HEK293 (cell line): Measurements from ENCODE around the gene SPDYE3.

ENCODE experiments used
- BCL11A ChIP-seq: fragments of 450-650 bp; formaldehyde crosslinking; IDR thresholded peaks from 2 replicates; pipeline ENCODE4 v1.5.1; 2016; ENCODE audit warnings: low read depth, missing biosample characterization, missing genetic modification characterization
- BCL11B ChIP-seq: fragments of 450-650 bp; formaldehyde crosslinking; IDR thresholded peaks from 2 replicates; pipeline ENCODE4 v1.5.1; 2016; ENCODE audit warnings: low read depth, missing biosample characterization, missing genetic modification characterization
- KLF16 ChIP-seq: fragments of 450-650 bp; formaldehyde crosslinking; IDR thresholded peaks from 2 replicates; pipeline ENCODE4 v1.5.1; 2017; ENCODE audit warnings: missing biosample characterization, missing genetic modification characterization
- SCRT2 ChIP-seq: fragments of 450-650 bp; formaldehyde crosslinking; IDR thresholded peaks from 2 replicates; pipeline ENCODE4 v1.5.1; 2016; ENCODE audit warnings: missing biosample characterization, missing genetic modification characterization
- SP2 ChIP-seq: fragments of 450-650 bp; formaldehyde crosslinking; IDR thresholded peaks from 2 replicates; pipeline ENCODE4 v1.5.1; 2016; ENCODE audit warnings: missing biosample characterization, missing genetic modification characterization
- SP7 ChIP-seq: fragments of 450-650 bp; formaldehyde crosslinking; IDR thresholded peaks from 2 replicates; pipeline ENCODE4 v1.5.1; 2016; ENCODE audit warnings: missing biosample characterization, missing genetic modification characterization
- ZBTB17 ChIP-seq: fragments of 450-650 bp; formaldehyde crosslinking; IDR thresholded peaks from 2 replicates; pipeline ENCODE4 v1.5.1; 2016; ENCODE audit warnings: missing biosample characterization, missing genetic modification characterization
- ZBTB8A ChIP-seq: fragments of 450-650 bp; formaldehyde crosslinking; IDR thresholded peaks from 2 replicates; pipeline ENCODE4 v1.5.1; 2016; ENCODE audit warnings: missing biosample characterization, missing genetic modification characterization
- ZNF324 ChIP-seq: fragments of 450-650 bp; formaldehyde crosslinking; IDR thresholded peaks from 2 replicates; pipeline ENCODE4 v1.5.1; 2016; ENCODE audit warnings: missing biosample characterization, missing genetic modification characterization
- ZNF335 ChIP-seq: fragments of 450-650 bp; formaldehyde crosslinking; conservative IDR thresholded peaks from 2 replicates; pipeline ENCODE4 v1.5.1; 2016; ENCODE audit warnings: missing biosample characterization, missing genetic modification characterization
- ZNF366 ChIP-seq: fragments of 450-650 bp; formaldehyde crosslinking; conservative IDR thresholded peaks from 2 replicates; pipeline ENCODE4 v1.5.1; 2016; ENCODE audit warnings: missing biosample characterization, missing genetic modification characterization
- ZNF548 ChIP-seq: fragments of 450-650 bp; formaldehyde crosslinking; IDR thresholded peaks from 2 replicates; pipeline ENCODE4 v1.5.1; 2016; ENCODE audit warnings: missing biosample characterization, missing genetic modification characterization
- ZNF600 ChIP-seq: fragments of 450-650 bp; formaldehyde crosslinking; IDR thresholded peaks from 2 replicates; pipeline ENCODE4 v1.5.1; 2016; ENCODE audit warnings: missing biosample characterization, missing genetic modification characterization
- ZNF76 ChIP-seq: fragments of 450-650 bp; formaldehyde crosslinking; IDR thresholded peaks from 2 replicates; pipeline ENCODE4; 2016; ENCODE audit warnings: low read depth, missing biosample characterization, missing genetic modification characterization, borderline replicate concordance
- ZSCAN23 ChIP-seq: fragments of 450-650 bp; formaldehyde crosslinking; IDR thresholded peaks from 2 replicates; pipeline ENCODE4 v1.5.1; 2016; ENCODE audit warnings: missing biosample characterization, missing genetic modification characterization
- TF ChIP-seq, protein P1 (sequence below): fragments of 450-650 bp; formaldehyde crosslinking; IDR thresholded peaks from 2 replicates; pipeline ENCODE4 v1.5.1; 2016; ENCODE audit warnings: missing biosample characterization, missing genetic modification characterization
- TF ChIP-seq, protein P2 (sequence below): fragments of 450-650 bp; formaldehyde crosslinking; IDR thresholded peaks from 2 replicates; pipeline ENCODE4 v1.5.1; 2016; ENCODE audit warnings: missing biosample characterization, missing genetic modification characterization
- TF ChIP-seq, protein P3 (sequence below): fragments of 450-650 bp; formaldehyde crosslinking; IDR thresholded peaks from 2 replicates; pipeline ENCODE4 v1.5.1; 2017; ENCODE audit warnings: missing biosample characterization, missing genetic modification characterization
- TF ChIP-seq, protein P4 (sequence below): fragments of 450-650 bp; formaldehyde crosslinking; IDR thresholded peaks from 2 replicates; pipeline ENCODE4 v1.5.1; 2016; ENCODE audit warnings: missing biosample characterization, missing genetic modification characterization, borderline replicate concordance
- TF ChIP-seq, protein P5 (sequence below): fragments of 450-650 bp; formaldehyde crosslinking; conservative IDR thresholded peaks from 2 replicates; pipeline ENCODE4 v1.5.1; 2016; ENCODE audit warnings: low read depth, missing biosample characterization, missing genetic modification characterization
- TF ChIP-seq, protein P6 (sequence below): fragments of 450-650 bp; formaldehyde crosslinking; IDR thresholded peaks from 2 replicates; pipeline ENCODE4 v1.5.1; 2016; ENCODE audit warnings: missing biosample characterization, missing genetic modification characterization

The SPDYE3 gene

DNA sequence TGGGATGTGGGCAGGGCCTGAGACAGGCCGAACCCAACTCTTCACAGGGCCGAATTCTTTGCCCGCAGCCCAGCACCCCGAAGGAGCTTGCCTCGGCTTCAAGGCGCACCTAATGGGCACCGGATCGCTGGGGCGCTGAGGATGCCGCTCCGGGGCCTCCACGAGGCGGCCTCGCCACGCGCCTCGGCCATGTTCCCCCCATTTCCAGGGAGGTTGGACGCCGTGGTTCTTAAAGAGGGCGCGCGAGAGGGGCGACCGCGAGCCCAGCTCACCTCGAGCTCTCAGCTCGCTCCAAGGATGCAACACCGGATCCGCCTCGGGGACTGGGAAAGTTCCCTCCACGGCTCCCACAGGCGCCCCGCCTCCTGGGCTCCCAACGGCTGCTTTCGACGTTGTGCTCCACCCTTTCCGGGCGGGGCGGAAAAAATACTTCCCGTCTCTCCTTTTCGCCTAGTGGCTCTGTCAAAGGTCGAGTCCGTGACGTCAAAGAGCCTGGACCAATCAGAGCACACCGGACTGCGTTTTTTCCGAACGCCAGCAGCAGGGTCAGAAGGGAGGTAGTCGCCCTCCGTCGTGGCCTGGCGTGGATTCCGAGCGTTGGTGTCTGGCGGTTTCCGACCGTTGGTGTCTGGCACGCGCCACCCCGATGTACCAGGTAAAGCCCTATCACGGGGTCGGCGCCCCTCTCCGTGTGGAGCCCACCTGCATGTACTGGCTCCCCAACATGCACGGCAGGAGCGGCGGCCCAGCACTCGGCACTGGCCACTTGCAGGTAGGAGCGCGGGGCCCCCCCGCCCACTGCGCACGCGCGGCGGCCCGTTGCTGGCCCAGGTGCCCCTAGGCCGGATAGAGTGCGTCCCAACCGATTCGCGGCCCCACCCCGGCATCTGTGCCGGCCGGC is 28.3 kb downstream of the SPDYE3 start (continued):
- TF ChIP-seq, protein P1, sequence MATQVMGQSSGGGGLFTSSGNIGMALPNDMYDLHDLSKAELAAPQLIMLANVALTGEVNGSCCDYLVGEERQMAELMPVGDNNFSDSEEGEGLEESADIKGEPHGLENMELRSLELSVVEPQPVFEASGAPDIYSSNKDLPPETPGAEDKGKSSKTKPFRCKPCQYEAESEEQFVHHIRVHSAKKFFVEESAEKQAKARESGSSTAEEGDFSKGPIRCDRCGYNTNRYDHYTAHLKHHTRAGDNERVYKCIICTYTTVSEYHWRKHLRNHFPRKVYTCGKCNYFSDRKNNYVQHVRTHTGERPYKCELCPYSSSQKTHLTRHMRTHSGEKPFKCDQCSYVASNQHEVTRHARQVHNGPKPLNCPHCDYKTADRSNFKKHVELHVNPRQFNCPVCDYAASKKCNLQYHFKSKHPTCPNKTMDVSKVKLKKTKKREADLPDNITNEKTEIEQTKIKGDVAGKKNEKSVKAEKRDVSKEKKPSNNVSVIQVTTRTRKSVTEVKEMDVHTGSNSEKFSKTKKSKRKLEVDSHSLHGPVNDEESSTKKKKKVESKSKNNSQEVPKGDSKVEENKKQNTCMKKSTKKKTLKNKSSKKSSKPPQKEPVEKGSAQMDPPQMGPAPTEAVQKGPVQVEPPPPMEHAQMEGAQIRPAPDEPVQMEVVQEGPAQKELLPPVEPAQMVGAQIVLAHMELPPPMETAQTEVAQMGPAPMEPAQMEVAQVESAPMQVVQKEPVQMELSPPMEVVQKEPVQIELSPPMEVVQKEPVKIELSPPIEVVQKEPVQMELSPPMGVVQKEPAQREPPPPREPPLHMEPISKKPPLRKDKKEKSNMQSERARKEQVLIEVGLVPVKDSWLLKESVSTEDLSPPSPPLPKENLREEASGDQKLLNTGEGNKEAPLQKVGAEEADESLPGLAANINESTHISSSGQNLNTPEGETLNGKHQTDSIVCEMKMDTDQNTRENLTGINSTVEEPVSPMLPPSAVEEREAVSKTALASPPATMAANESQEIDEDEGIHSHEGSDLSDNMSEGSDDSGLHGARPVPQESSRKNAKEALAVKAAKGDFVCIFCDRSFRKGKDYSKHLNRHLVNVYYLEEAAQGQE (tag by site-specific recombination) = peak; percentile 54
- TF ChIP-seq, protein P2, sequence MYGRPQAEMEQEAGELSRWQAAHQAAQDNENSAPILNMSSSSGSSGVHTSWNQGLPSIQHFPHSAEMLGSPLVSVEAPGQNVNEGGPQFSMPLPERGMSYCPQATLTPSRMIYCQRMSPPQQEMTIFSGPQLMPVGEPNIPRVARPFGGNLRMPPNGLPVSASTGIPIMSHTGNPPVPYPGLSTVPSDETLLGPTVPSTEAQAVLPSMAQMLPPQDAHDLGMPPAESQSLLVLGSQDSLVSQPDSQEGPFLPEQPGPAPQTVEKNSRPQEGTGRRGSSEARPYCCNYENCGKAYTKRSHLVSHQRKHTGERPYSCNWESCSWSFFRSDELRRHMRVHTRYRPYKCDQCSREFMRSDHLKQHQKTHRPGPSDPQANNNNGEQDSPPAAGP (tag by site-specific recombination) = peak; percentile 91
- TF ChIP-seq BCL11A (tag by site-specific recombination) (peak; percentile 96), ZBTB8A (tag by site-specific recombination) (peak; percentile 90), SCRT2 (tag by site-specific recombination) (peak; percentile 48), ZNF548 (tag by site-specific recombination) (peak; percentile 95), ZNF366 (tag by site-specific recombination) (0 out of 2 replicates have a peak, but pooled peaks have one; percentile 32), ZNF324 (tag by site-specific recombination) (peak; percentile 31), ZNF76 (tag by site-specific recombination) (peak; percentile 68; the same call in 1 of the 2 replicates), ZBTB17 (tag by site-specific recombination) (peak; percentile 88), BCL11B (peak; percentile 97), ZSCAN23 (tag by site-specific recombination) (0 out of 2 replicates have a peak, but pooled peaks have one; percentile 20), ZNF600 (tag by site-specific recombination) (peak; percentile 95), ZNF335 (tag by site-specific recombination) (peak; percentile 97), SP7 (tag by site-specific recombination) (peak; percentile 92), KLF16 (tag by site-specific recombination) (peak; percentile 69; the same call in 1 of the 2 replicates), SP2 (tag by site-specific recombination) (peak; percentile 95)
- TF ChIP-seq, protein P3, sequence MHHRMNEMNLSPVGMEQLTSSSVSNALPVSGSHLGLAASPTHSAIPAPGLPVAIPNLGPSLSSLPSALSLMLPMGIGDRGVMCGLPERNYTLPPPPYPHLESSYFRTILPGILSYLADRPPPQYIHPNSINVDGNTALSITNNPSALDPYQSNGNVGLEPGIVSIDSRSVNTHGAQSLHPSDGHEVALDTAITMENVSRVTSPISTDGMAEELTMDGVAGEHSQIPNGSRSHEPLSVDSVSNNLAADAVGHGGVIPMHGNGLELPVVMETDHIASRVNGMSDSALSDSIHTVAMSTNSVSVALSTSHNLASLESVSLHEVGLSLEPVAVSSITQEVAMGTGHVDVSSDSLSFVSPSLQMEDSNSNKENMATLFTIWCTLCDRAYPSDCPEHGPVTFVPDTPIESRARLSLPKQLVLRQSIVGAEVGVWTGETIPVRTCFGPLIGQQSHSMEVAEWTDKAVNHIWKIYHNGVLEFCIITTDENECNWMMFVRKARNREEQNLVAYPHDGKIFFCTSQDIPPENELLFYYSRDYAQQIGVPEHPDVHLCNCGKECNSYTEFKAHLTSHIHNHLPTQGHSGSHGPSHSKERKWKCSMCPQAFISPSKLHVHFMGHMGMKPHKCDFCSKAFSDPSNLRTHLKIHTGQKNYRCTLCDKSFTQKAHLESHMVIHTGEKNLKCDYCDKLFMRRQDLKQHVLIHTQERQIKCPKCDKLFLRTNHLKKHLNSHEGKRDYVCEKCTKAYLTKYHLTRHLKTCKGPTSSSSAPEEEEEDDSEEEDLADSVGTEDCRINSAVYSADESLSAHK (tag by site-specific recombination) = 0 out of 2 replicates have a peak, but pooled peaks have one; percentile 26
- TF ChIP-seq, protein P4, sequence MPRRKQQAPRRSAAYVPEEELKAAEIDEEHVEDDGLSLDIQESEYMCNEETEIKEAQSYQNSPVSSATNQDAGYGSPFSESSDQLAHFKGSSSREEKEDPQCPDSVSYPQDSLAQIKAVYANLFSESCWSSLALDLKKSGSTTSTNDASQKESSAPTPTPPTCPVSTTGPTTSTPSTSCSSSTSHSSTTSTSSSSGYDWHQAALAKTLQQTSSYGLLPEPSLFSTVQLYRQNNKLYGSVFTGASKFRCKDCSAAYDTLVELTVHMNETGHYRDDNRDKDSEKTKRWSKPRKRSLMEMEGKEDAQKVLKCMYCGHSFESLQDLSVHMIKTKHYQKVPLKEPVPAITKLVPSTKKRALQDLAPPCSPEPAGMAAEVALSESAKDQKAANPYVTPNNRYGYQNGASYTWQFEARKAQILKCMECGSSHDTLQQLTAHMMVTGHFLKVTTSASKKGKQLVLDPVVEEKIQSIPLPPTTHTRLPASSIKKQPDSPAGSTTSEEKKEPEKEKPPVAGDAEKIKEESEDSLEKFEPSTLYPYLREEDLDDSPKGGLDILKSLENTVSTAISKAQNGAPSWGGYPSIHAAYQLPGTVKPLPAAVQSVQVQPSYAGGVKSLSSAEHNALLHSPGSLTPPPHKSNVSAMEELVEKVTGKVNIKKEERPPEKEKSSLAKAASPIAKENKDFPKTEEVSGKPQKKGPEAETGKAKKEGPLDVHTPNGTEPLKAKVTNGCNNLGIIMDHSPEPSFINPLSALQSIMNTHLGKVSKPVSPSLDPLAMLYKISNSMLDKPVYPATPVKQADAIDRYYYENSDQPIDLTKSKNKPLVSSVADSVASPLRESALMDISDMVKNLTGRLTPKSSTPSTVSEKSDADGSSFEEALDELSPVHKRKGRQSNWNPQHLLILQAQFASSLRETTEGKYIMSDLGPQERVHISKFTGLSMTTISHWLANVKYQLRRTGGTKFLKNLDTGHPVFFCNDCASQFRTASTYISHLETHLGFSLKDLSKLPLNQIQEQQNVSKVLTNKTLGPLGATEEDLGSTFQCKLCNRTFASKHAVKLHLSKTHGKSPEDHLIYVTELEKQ (tag by site-specific recombination) = peak; percentile 50; the same call in 1 of the 2 replicates
- TF ChIP-seq, protein P5, sequence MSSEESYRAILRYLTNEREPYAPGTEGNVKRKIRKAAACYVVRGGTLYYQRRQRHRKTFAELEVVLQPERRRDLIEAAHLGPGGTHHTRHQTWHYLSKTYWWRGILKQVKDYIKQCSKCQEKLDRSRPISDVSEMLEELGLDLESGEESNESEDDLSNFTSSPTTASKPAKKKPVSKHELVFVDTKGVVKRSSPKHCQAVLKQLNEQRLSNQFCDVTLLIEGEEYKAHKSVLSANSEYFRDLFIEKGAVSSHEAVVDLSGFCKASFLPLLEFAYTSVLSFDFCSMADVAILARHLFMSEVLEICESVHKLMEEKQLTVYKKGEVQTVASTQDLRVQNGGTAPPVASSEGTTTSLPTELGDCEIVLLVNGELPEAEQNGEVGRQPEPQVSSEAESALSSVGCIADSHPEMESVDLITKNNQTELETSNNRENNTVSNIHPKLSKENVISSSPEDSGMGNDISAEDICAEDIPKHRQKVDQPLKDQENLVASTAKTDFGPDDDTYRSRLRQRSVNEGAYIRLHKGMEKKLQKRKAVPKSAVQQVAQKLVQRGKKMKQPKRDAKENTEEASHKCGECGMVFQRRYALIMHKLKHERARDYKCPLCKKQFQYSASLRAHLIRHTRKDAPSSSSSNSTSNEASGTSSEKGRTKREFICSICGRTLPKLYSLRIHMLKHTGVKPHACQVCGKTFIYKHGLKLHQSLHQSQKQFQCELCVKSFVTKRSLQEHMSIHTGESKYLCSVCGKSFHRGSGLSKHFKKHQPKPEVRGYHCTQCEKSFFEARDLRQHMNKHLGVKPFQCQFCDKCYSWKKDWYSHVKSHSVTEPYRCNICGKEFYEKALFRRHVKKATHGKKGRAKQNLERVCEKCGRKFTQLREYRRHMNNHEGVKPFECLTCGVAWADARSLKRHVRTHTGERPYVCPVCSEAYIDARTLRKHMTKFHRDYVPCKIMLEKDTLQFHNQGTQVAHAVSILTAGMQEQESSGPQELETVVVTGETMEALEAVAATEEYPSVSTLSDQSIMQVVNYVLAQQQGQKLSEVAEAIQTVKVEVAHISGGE (tag by site-specific recombination) = peak; percentile 80
- TF ChIP-seq, protein P6, sequence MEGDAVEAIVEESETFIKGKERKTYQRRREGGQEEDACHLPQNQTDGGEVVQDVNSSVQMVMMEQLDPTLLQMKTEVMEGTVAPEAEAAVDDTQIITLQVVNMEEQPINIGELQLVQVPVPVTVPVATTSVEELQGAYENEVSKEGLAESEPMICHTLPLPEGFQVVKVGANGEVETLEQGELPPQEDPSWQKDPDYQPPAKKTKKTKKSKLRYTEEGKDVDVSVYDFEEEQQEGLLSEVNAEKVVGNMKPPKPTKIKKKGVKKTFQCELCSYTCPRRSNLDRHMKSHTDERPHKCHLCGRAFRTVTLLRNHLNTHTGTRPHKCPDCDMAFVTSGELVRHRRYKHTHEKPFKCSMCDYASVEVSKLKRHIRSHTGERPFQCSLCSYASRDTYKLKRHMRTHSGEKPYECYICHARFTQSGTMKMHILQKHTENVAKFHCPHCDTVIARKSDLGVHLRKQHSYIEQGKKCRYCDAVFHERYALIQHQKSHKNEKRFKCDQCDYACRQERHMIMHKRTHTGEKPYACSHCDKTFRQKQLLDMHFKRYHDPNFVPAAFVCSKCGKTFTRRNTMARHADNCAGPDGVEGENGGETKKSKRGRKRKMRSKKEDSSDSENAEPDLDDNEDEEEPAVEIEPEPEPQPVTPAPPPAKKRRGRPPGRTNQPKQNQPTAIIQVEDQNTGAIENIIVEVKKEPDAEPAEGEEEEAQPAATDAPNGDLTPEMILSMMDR = peak; percentile 72
